Medulla oblongata (tissue), 1 donor: ENCODE data around the gene OCIAD1.

Source experiments
- DNase-seq: peaks from one replicate; pipeline ENCODE4 v3.0.0-alpha.2; 2015; ENCODE audit errors: extremely low spot score

OCIAD1 gene

DNA sequence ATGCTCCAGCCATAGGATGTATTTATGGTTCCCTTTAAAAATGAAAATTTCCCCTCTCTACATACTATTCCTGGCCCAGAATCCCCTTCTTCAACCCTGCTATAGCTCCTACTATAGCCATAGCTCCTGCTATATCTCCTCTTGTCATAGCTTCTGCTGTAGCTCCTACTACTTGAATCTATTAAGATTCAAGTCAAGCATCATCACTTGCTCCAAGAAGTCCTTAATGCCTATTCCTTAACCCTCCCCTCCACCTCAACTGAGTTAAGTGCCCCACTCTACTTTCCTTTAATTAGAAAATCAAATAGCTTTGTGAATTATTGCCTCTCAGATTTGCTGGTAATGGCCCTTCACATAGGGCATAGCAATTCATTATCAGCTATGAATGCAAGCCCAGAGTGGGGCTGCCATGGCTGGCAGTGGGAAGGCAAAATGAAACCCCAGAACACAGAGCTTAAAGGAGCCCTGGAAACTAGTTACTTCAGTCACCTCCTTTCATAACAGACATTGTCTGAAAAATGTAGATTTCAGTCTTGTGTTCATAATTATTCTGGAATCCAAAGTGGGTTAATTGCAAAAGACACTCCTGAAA lies 60.2 kb downstream of the OCIAD1 start:
- no peak for DNase-seq

GRCh38 chr4:48896845-48897244 lies 66.0 kb downstream of the OCIAD1 start:
- DNase-seq: peak; percentile 44

GRCh38 chr4:48898733-48899431 lies 68.0 kb downstream of the OCIAD1 start:
- no peak for DNase-seq

DNA sequence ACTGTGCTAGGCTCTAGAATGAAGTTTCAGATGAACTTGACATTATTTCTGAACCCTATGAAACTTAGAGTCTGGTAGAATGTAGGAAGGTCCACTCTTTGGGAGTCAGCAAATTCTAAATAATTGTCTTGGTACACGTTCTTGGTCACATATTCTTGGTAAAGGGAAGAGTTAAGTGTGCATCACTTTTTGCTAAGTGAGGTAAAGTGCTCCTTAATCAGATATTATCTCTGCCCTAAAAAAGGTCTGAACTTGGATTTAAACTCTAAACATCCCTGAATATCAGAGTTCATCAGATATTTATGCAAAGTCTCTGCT lies 68.5 kb downstream of the OCIAD1 start:
- DNase-seq: no peak

DNA sequence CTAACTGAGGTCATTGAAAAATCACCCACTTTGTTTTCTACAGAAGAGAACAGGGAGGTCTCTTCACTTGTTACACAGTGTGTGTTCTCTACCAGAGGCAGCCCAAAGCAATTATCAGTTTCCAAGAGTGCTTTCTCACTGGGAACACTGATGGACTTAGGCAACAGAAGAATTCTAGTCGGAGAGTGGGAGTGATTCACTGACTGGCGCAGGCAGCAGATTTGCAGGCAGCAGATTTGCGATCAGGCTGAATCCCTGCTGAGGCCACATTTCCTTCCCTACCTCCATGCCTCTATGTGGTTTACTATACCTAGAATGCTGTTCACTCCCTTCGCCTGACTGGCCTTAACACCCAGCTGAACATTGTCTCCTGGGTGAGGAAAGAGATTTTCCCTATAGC lies 69.1 kb downstream of the OCIAD1 start:
- peak; percentile 34 for DNase-seq

- DNase-seq: no peak
Measured at GRCh38 chr4:48901196-48901595, 70.3 kb downstream of the OCIAD1 start.

DNA sequence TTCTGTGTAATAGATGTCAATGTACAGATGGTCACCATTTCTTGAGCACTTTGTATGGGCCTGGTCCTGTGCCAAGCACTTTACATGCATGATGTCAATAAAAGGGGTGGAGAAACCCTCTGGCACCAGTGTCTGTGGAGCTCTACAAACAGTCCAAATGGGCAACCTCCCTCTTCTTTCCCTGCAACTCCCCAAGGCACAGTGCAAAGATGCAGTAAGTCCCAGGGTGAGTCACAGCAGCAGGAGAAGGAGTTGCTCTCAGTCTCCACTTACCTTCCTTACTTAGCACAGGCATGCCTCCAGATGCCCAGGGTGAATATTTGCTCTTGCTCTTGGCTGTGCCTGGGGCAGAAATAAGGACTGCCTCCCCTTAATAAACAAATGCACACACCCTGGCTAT lies 71.4 kb downstream of the OCIAD1 start:
- DNase-seq: no peak

DNA sequence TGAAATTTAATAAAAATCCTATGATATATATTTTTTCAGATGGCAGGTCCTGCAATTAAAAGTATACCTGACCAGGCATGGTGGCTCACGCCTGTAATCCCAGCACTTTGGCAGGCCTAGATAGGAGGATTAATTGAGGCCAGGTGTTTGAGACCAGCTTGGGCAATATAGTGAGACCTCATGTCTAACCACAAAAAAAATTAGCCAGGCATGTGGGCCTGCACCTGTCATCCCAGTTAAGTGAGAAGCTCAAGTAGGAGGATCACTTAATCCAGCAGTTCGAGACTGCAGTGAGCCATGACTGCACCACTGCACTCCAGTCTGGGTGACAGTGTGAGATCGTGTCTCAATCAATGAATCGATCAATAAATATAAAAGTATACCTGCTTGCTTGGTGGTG lies 73.2 kb downstream of the OCIAD1 start:
- no peak for DNase-seq

DNA sequence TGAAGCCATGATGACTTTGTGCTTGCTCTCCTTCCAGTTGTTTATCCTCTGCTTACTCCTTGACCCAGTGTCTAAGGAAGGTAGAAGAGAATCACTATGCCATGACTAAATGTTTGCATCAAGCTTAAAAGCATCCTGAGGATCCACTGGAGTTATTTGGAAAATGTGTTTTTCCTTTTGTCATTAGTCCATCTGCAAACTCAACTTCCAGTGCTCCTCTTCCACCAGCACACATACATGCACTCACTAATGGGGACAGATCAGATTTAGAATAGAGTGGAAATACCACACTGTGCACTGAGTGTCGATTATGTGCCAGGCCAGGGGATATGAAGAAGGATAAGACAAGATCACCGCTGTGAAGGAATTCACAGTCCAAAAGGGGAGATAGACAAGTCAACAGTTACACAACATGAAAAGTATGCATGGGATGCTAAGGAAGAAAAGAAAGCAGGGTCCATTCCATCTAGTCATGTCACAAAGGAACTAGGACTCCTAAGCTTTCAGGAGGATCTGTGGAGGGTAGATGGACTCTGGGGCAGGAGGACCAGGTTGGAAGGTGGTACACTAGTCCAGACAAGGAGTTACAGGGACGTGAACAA lies 73.8 kb downstream of the OCIAD1 start:
- DNase-seq: no peak

DNA sequence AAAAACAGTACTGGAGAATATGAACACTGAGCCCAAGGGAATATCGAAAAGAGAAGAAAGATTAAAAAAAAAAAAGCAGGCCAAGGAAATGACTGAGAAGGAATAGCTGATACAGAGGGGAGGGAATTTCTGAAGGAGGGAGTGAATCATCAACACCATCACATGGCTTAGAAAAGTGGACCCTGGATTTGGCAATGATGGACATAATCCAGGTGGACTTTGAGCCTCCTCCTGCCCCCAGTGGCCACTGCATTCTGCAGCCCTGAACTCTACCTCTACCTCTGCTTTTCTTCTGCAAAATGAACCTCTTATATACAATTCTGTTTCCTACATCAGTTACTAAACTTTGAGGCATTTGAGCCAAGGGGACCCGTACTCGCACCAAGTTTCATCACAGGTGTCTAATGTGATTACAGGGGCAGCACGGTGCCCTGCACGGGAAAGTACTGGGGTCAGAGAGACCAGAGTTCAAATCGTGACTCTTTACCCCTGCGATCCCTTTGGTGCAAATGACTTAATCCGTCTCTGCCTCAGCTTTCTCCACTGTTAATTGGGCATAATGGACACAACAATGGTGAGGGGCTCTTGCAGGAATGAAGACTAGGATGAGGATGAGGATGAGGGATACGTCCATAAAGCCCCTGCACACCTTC lies 74.6 kb downstream of the OCIAD1 start:
- DNase-seq: no peak

GRCh38 chr4:48906206-48907173 lies 75.6 kb downstream of the OCIAD1 start, which contains the start of gene OCIAD2:
Gene OCIAD2 (minus strand): TSS chr4:48906774. CDS start chr4:48904549, 2,225 bp downstream.
- no peak for DNase-seq

- no peak for DNase-seq
Measured at GRCh38 chr4:48907706-48908477, 77.0 kb downstream of the OCIAD1 start.

- DNase-seq: no peak
Measured at GRCh38 chr4:48908687-48909086, 77.8 kb downstream of the OCIAD1 start.

DNA sequence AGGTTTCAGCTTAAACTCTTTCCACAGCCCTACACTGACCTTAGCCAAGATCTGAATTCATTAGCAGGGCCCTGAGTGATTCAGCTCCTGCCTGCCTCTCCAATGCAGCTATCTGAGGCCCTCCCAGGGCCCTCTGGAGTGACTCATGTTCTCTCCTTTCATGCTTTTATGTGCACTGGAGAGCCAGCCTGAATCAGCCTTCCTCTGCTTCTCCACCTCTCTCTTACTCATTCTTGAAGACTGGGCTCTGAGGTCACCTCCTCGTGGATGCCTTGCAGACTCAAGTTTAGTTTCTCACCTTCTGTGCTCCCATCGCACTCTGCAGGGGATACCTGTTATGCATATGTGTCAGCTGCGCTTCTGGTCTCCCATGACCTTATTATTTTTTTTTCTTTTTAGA lies 78.8 kb downstream of the OCIAD1 start:
- no peak for DNase-seq

- no peak for DNase-seq
Measured at GRCh38 chr4:48910511-48910910, 79.6 kb downstream of the OCIAD1 start.
